Raji (cell line): ENCODE data around the gene FSTL4.

ENCODE experiments used
- POLR2A ChIP-seq: IDR thresholded peaks from 2 replicates; pipeline ENCODE4 v1.6.1; 2011; ENCODE audit warnings: low read depth, low read length, control low read depth; ENCODE audit not compliant: insufficient read depth

The FSTL4 gene

GRCh38 chr5:133489632-133490031 is 122.7 kb downstream of the FSTL4 start:
- no peak for TF ChIP-seq POLR2A

DNA sequence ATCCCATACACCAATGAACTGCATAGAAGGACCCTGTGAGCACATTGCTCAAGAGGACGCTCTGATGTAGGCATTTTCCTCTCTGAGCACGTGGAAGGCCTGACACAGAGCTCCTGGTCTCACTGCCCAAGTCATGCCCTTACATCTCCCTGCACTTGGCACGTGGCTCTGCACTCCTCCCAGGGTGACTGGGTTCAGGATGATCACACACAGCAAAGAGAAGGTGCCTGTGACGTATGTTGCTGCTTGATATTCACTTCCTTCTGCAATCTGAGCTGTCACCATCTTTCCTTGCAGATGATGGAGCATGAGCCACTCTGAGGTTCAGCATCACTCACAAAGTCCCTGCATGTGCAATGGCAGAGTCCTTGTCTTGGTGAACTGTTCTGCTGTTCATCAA is 125.2 kb downstream of the FSTL4 start:
- TF ChIP-seq POLR2A, result no peak

GRCh38 chr5:133485468-133485867 is 126.9 kb downstream of the FSTL4 start:
- TF ChIP-seq POLR2A, result no peak

- no peak for TF ChIP-seq POLR2A
These were observed 128.8 kb downstream of the FSTL4 start for GRCh38 chr5:133483406-133484090.

DNA sequence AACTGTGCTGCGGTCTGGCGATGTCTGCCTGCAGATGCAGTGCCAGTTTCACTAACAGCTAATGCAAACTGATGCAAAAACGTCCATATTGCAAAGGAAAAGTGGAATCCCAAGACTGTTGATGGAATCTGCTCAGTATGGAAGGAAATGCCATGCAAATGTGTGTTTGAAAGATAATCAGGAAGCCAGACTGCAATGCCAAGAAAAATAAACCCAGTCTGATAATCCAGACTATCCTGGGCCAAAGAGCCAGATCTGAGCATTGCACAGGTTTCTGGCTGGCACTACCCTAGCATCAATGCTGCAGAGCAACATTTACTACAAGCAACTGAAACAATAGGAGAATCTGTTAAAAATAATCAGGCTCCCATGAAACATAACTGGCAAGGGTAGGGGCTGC is 130.3 kb downstream of the FSTL4 start:
- no peak for TF ChIP-seq POLR2A

- TF ChIP-seq POLR2A, result no peak
These were observed 131.5 kb downstream of the FSTL4 start for GRCh38 chr5:133480866-133481265.

- no peak for TF ChIP-seq POLR2A
These were observed 132.0 kb downstream of the FSTL4 start for GRCh38 chr5:133480366-133480765.

- no peak for TF ChIP-seq POLR2A
These were observed 133.9 kb downstream of the FSTL4 start for GRCh38 chr5:133478199-133478985.

- no peak for TF ChIP-seq POLR2A
These were observed 136.4 kb downstream of the FSTL4 start for GRCh38 chr5:133475986-133476385.

- TF ChIP-seq POLR2A, result no peak
These were observed 137.3 kb downstream of the FSTL4 start for GRCh38 chr5:133474851-133475590.

- no peak for TF ChIP-seq POLR2A
These were observed 139.1 kb downstream of the FSTL4 start for GRCh38 chr5:133473291-133473690.

DNA sequence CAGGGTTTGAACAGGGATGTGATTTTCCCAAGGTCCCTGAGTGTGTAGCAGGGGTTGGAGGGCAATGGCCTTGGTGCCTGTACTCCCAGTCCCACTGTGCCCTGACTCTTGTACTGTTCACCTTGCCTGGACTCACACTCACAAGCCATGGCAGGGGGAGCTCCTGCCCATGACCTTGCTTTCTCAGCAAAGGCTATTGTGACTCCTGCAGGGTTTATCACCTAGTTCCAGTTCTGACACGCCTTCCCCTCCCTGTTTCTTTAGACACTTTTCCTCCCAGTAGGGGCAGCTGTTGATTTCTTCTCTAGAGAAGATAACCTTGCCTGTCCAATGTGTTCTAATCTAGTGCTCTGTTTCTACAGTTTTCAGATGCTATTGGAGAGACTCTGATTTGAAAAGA is 139.5 kb downstream of the FSTL4 start:
- TF ChIP-seq POLR2A, result no peak

- TF ChIP-seq POLR2A, result no peak
These were observed 140.6 kb downstream of the FSTL4 start for GRCh38 chr5:133471699-133472098.

DNA sequence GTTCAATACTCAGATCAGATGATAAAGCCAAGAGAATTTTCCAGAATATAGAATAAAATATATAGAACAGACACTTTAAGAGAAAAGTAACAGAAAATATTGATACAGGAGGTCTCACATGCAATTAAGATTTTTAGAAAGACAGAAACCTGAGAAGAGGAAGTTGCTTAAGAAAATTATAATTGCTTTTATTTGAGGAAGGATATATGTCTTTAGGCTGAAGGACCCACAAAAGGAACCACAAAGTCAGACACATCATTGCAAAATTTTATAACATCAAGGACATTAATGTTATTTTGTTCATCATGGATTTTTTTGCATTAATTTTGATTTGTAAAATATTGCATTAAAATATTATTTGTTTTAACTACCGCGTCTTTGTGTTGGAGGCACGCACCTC is 141.5 kb downstream of the FSTL4 start:
- TF ChIP-seq POLR2A, result no peak

DNA sequence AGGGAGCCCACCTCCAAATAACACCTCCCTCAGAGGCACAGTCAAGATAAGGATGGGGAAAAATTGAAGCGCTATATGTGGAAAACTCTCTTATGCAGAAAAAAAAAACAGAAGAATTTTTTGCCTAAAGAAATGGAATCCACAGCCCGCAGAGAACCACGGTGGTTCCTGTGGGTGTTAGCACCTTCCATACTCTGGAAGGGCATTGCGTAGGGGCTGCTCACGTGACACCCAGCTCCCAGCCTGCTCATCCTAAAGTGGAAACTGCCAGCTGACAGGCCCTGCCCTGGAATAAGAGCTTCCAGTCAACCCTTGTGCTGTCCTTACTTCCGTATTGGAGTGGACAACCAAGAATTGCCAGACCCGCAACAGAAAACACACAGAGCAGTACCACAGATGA is 142.5 kb downstream of the FSTL4 start:
- no peak for TF ChIP-seq POLR2A

DNA sequence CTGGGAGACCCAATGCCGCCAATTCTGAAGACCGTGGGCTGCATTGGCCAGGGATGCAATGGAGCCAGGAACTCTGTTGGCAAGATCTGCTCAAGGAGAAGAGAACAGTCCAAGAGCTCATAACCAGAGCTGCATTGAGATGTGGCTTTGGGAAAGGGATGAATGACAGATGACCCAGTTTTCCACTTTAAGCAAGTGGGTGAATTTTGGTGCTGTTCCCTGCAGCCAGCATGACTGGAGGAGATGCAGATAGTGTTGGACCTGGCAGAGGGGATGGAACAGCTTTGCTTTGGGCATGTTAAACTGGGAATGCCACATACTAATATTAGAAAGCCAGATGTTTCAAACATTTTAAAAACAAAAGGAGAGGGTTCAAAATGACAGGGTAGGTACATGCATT is 143.1 kb downstream of the FSTL4 start:
- no peak for TF ChIP-seq POLR2A

- no peak for TF ChIP-seq POLR2A
These were observed 143.7 kb downstream of the FSTL4 start for GRCh38 chr5:133468596-133468995.
